H9 (cell line): ENCODE results near the gene RGP1. TPM values are rescaled to one million over a fixed set of nuclear protein-coding genes. Genes with fewer than 3 reads are reported as not detected.

ENCODE experiments used
- DNase-seq: peaks from one replicate; pipeline ENCODE4 v3.0.0-alpha.2; 2017
- H2AFZ ChIP-seq: one replicate; pipeline ENCODE4 v1.6.1; 2013; ENCODE audit warnings: mild to moderate bottlenecking, low read length, control low read depth, moderate library complexity
- H2AK5ac ChIP-seq: 2 replicates; pipeline ENCODE4 v1.6.1; 2013; ENCODE audit warnings: low read length, control low read depth, mixed read lengths; ENCODE audit not compliant: insufficient read length
- H2BK120ac ChIP-seq: one replicate; pipeline ENCODE4 v1.6.1; 2013; ENCODE audit warnings: low read depth, mild to moderate bottlenecking, low read length, control low read depth, inconsistent platforms; ENCODE audit not compliant: poor library complexity, severe bottlenecking
- H2BK12ac ChIP-seq: 2 replicates; pipeline ENCODE4 v1.6.1; 2013; ENCODE audit warnings: low read length, control low read depth, mixed read lengths, low read depth; ENCODE audit not compliant: insufficient read length
- H2BK15ac ChIP-seq: 2 replicates; pipeline ENCODE4 v1.6.1; 2013; ENCODE audit warnings: low read depth, low read length, control low read depth
- H2BK20ac ChIP-seq: one replicate; pipeline ENCODE4 v1.6.1; 2013; ENCODE audit warnings: low read depth, mild to moderate bottlenecking, low read length, control low read depth, inconsistent platforms; ENCODE audit not compliant: poor library complexity, severe bottlenecking
- H2BK5ac ChIP-seq: 2 replicates; pipeline ENCODE4 v1.6.1; 2013; ENCODE audit warnings: low read length, control low read depth, mixed read lengths; ENCODE audit not compliant: insufficient read length
- H3K14ac ChIP-seq: 2 replicates; pipeline ENCODE4 v1.6.1; 2013; ENCODE audit warnings: low read length, control low read depth; ENCODE audit not compliant: insufficient read depth
- H3K18ac ChIP-seq: 2 replicates; pipeline ENCODE4 v1.6.1; 2013; ENCODE audit warnings: low read depth, mild to moderate bottlenecking, mixed read lengths, low read length, control low read depth; ENCODE audit not compliant: insufficient read length
- H3K23ac ChIP-seq: 2 replicates; pipeline ENCODE4 v1.6.1; 2013; ENCODE audit warnings: low read length, control low read depth, mixed read lengths, low read depth; ENCODE audit not compliant: insufficient read length
- H3K23me2 ChIP-seq: 2 replicates; pipeline ENCODE4 v1.6.1; 2013; ENCODE audit warnings: low read depth, mild to moderate bottlenecking, mixed read lengths, low read length, control low read depth; ENCODE audit not compliant: insufficient read length, poor library complexity, severe bottlenecking
- H3K27ac ChIP-seq: 2 replicates; pipeline ENCODE4 v1.5.1; 2013; ENCODE audit warnings: low read length, control low read depth, mixed read lengths, low read depth; ENCODE audit not compliant: insufficient read length
- H3K27me3 ChIP-seq: 2 replicates; pipeline ENCODE4 v1.6.1; 2013; ENCODE audit warnings: low read length, control low read depth, inconsistent platforms; ENCODE audit not compliant: insufficient read depth
- H3K4ac ChIP-seq: 2 replicates; pipeline ENCODE4 v1.6.1; 2013; ENCODE audit warnings: low read depth, mild to moderate bottlenecking, control low read depth, inconsistent platforms, low read length, moderate library complexity
- H3K4me1 ChIP-seq: 2 replicates; pipeline ENCODE4 v1.6.1; 2013; ENCODE audit warnings: low read length, control low read depth, inconsistent platforms; ENCODE audit not compliant: insufficient read depth
- H3K4me2 ChIP-seq: 2 replicates; pipeline ENCODE4 v1.6.1; 2013; ENCODE audit warnings: low read length, control low read depth, mixed read lengths; ENCODE audit not compliant: insufficient read length, insufficient read depth
- H3K56ac ChIP-seq: 2 replicates; pipeline ENCODE4 v1.6.1; 2013; ENCODE audit warnings: low read depth, mild to moderate bottlenecking, mixed read lengths, low read length, control low read depth; ENCODE audit not compliant: insufficient read length
- H3K79me1 ChIP-seq: 2 replicates; pipeline ENCODE4 v1.6.1; 2013; ENCODE audit warnings: low read depth, mild to moderate bottlenecking, moderate library complexity, low read length, control low read depth, inconsistent platforms; ENCODE audit not compliant: insufficient read depth, poor library complexity, severe bottlenecking
- H3K79me2 ChIP-seq: 2 replicates; pipeline ENCODE4 v1.6.1; 2013; ENCODE audit warnings: low read length, control low read depth, inconsistent platforms; ENCODE audit not compliant: insufficient read depth
- H3K9ac ChIP-seq: 2 replicates; pipeline ENCODE4 v1.6.1; 2013; ENCODE audit warnings: low read length, control low read depth, mixed read lengths; ENCODE audit not compliant: insufficient read length; ENCODE audit errors: extremely low read depth
- H3K9me3 ChIP-seq: one replicate; pipeline ENCODE4 v1.6.1; 2013; ENCODE audit warnings: low read depth, low read length, inconsistent platforms; ENCODE audit not compliant: control insufficient read depth
- H3T11ph ChIP-seq: one replicate; pipeline ENCODE4 v1.6.1; 2013; ENCODE audit warnings: mild to moderate bottlenecking, low read length, control low read depth, inconsistent platforms
- H4K20me1 ChIP-seq: one replicate; pipeline ENCODE4 v1.6.1; 2013; ENCODE audit not compliant: control insufficient read depth, insufficient read length, insufficient read depth
- H4K5ac ChIP-seq: 2 replicates; pipeline ENCODE4 v1.6.1; 2013; ENCODE audit warnings: low read depth, mild to moderate bottlenecking, mixed read lengths, low read length, control low read depth; ENCODE audit not compliant: insufficient read length
- H4K8ac ChIP-seq: replicated peaks from 2 replicates; pipeline ENCODE4 v1.6.1; 2013; ENCODE audit warnings: low read length, control low read depth, mixed read lengths, low read depth; ENCODE audit not compliant: insufficient read length
- H4K91ac ChIP-seq: 2 replicates; pipeline ENCODE4 v1.6.1; 2013; ENCODE audit warnings: low read depth, mild to moderate bottlenecking, moderate library complexity, mixed read lengths, low read length, control low read depth; ENCODE audit not compliant: insufficient read length
- H3K27ac Mint-ChIP-seq, 3 experiments: 2 replicates in 2 of 3; 3 replicates in 1 of 3; pipeline ENCODE4 v1.8.0; 2020 to 2021; ENCODE audit warnings: mixed read lengths in 3 of 3, mild to moderate bottlenecking in 1 of 3, moderate library complexity in 1 of 3
- H3K27me3 Mint-ChIP-seq: 2 replicates; pipeline ENCODE4 v1.8.0; 2021; ENCODE audit warnings: low read depth, mild to moderate bottlenecking, moderate library complexity, mixed read lengths
- H3K36me3 Mint-ChIP-seq, 3 experiments: 2 replicates in 2 of 3; 3 replicates in 1 of 3; pipeline ENCODE4 v1.8.0; 2020 to 2021; ENCODE audit warnings: low read depth in 3 of 3, mixed read lengths in 3 of 3; ENCODE audit not compliant: insufficient read depth in 1 of 3
- H3K4me1 Mint-ChIP-seq, 2 experiments: 2 replicates each; pipeline ENCODE4 v1.8.0; 2020; ENCODE audit warnings: mixed read lengths in 2 of 2
- H3K4me3 Mint-ChIP-seq, 2 experiments: 2 replicates in 1 of 2; 3 replicates in 1 of 2; pipeline ENCODE4 v1.8.0; 2020 to 2021; ENCODE audit warnings: mild to moderate bottlenecking in 2 of 2, mixed read lengths in 2 of 2, moderate library complexity in 1 of 2
- H3K9me3 Mint-ChIP-seq, 2 experiments: 2 replicates in 1 of 2; 3 replicates in 1 of 2; pipeline ENCODE4 v1.8.0; 2020; ENCODE audit warnings: mild to moderate bottlenecking in 2 of 2, mixed read lengths in 2 of 2, moderate library complexity in 1 of 2
- WGBS: extraction: QIAGEN DNeasy Blood & Tissue Kit; methylation state at CpG from one replicate; pipeline ENCODE4 v1.1.7; 2013; ENCODE audit warnings: missing lambda C conversion rate, low lambda C conversion rate, mixed read lengths; ENCODE audit not compliant: insufficient read length; ENCODE audit errors: extremely low coverage; 5-methylcytosine and 5-hydroxymethylcytosine counted together
- total RNA-seq: library from RNA; stranded (reverse); gene quantifications from 2 replicates; pipeline ENCODE4 v1.2.1, GENCODE V29; 2021
- TF ChIP-seq, protein P1 (sequence below): fragments of 200-600 bp; sonication (generic); conservative IDR thresholded peaks from 3 replicates; pipeline ENCODE4 v1.8.0; 2021; ENCODE audit warnings: antibody characterized with exemption, mild to moderate bottlenecking

Gene RGP1
- total RNA-seq, 1 experiment from 2014 or later: 25.7 TPM

DNA sequence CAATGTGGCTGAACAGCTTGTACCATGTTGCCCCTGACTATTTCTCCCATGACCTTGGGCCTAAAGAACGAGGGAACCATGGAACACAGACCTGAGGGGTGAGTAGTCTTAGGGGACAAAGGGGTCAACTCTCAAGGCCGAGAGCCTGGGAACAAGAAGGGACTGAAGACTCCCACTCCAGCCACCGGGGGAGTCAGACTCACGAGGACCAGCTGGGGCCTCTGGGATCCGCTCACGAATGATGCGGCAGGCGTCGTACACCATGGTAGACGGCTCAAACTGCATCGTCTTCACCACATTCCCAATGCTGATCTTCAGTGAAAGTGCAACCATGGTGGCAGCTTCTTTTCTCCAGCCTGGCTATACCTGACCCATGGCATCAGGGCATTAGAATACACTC, 23.7 kb upstream of the RGP1 start:
- H3K4me2 ChIP-seq: no peak overlapping the region
- H3K4me3 Mint-ChIP-seq: no peak overlapping the region
- DNase-seq: no peak
- H3K23ac ChIP-seq: no peak overlapping the region
- no peaks in the 10 kb centered on the region; a peak in 2 of 4 replicates for H3K4me1 Mint-ChIP-seq
- H4K91ac ChIP-seq: no peak overlapping the region
- no peak overlapping the region for H3K4ac ChIP-seq
- H2AFZ ChIP-seq: no peak overlapping the region
- H3K4me1 ChIP-seq: peaks cover 22% of the 10 kb centered on the region; the same call in 1 of the 2 replicates
- no peak overlapping the region for H3T11ph ChIP-seq
- no peak overlapping the region for H3K56ac ChIP-seq
- H3K36me3 Mint-ChIP-seq: peaks cover 22 to 53% (median 40%) of the 10 kb centered on the region in 3 experiments; a peak in 6 of 7 replicates
- WGBS: no CpG with 5 or more reads among the region's 11 CpGs
- no peak overlapping the region for H3K14ac ChIP-seq
- no peak overlapping the region for H2BK120ac ChIP-seq
- H3K27me3 ChIP-seq: no peaks in the 10 kb centered on the region
- no peaks in the 10 kb centered on the region for H3K79me1 ChIP-seq
- no peaks in the 10 kb centered on the region for H3K27me3 Mint-ChIP-seq
- no peaks in the 10 kb centered on the region for H4K20me1 ChIP-seq
- no peak overlapping the region for H3K27ac ChIP-seq
- no peak overlapping the region for H2BK15ac ChIP-seq
- no peaks in the 10 kb centered on the region for H3K9me3 ChIP-seq
- H3K79me2 ChIP-seq: peaks cover 1% of the 10 kb centered on the region
- H3K9me3 Mint-ChIP-seq: no peaks in the 10 kb centered on the region
- H3K18ac ChIP-seq: no peak overlapping the region
- no peak overlapping the region for H2BK5ac ChIP-seq
- H4K8ac ChIP-seq: no peak overlapping the region
- no peaks in the 10 kb centered on the region for H3K23me2 ChIP-seq
- TF ChIP-seq, protein P1, sequence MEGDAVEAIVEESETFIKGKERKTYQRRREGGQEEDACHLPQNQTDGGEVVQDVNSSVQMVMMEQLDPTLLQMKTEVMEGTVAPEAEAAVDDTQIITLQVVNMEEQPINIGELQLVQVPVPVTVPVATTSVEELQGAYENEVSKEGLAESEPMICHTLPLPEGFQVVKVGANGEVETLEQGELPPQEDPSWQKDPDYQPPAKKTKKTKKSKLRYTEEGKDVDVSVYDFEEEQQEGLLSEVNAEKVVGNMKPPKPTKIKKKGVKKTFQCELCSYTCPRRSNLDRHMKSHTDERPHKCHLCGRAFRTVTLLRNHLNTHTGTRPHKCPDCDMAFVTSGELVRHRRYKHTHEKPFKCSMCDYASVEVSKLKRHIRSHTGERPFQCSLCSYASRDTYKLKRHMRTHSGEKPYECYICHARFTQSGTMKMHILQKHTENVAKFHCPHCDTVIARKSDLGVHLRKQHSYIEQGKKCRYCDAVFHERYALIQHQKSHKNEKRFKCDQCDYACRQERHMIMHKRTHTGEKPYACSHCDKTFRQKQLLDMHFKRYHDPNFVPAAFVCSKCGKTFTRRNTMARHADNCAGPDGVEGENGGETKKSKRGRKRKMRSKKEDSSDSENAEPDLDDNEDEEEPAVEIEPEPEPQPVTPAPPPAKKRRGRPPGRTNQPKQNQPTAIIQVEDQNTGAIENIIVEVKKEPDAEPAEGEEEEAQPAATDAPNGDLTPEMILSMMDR: peak; percentile 31; the same call in 2 of the 3 replicates
- H4K5ac ChIP-seq: no peak overlapping the region
- no peak overlapping the region for H3K9ac ChIP-seq
- no peak overlapping the region for H2BK12ac ChIP-seq
- H2AK5ac ChIP-seq: no peak overlapping the region
- no peak overlapping the region for H2BK20ac ChIP-seq
- H3K27ac Mint-ChIP-seq: no peak overlapping the region; a peak in 1 of 7 replicates
